ENCODE measurements around the gene C1R.
"Not testable (repeated sequence)": the region's sequence is repeated elsewhere in the genome, so short reads cannot be mapped to it uniquely, and the experiment has no call there.

GRCh38 chr12:7049445-7049951, 42.7 kb downstream of the C1R start:
- TF ChIP-seq CTCF (IDR thresholded peaks at IDR 0.05; ENCODE audit: insufficient read depth, low read length); POLR2AphosphoS5 (IDR thresholded peaks at IDR 0.05; ENCODE audit: low read depth); REST (IDR thresholded peaks at IDR 0.05; ENCODE audit: insufficient replicate concordance, low read depth); SPI1 (IDR thresholded peaks at IDR 0.05; ENCODE audit: borderline replicate concordance, low read depth); GABPA (IDR thresholded peaks at IDR 0.05; ENCODE audit: low read depth): not testable (repeated sequence)
